ENCODE measurements around the gene CCR3.

CCR3 gene

GRCh38 chr3:46209053-46209452 lies 33.2 kb upstream of the CCR3 start:
- TF ChIP-seq CTCF (IDR thresholded peaks at IDR 0.05; ENCODE audit: low read depth, low read length, missing control alignments) = no peak
- in situ Hi-C loops (cut with HindIII; ENCODE audit: low sequenced_read_pairs) = no loop called here
- no peak overlapping the region for H3K4me3 ChIP-seq (ENCODE audit: low read depth, low read length)
- DNase-seq (ENCODE audit: low read depth) = no peak

GRCh38 chr3:46209746-46210470 lies 32.4 kb upstream of the CCR3 start:
- TF ChIP-seq CTCF (IDR thresholded peaks at IDR 0.05; ENCODE audit: low read depth, low read length, missing control alignments) = no peak
- no peak overlapping the region for H3K4me3 ChIP-seq (ENCODE audit: low read depth, low read length)
- in situ Hi-C loops (cut with HindIII; ENCODE audit: low sequenced_read_pairs) = no loop called here
- no peak for DNase-seq (ENCODE audit: low read depth)

- H3K4me3 ChIP-seq (ENCODE audit: low read depth, low read length) = no peak overlapping the region
- in situ Hi-C loops (cut with HindIII; ENCODE audit: low sequenced_read_pairs) = no loop called here
- no peak for TF ChIP-seq CTCF (IDR thresholded peaks at IDR 0.05; ENCODE audit: low read depth, low read length, missing control alignments)
- no peak for DNase-seq (ENCODE audit: low read depth)
Observed at GRCh38 chr3:46212101-46212500, 30.2 kb upstream of the CCR3 start.

- in situ Hi-C loops (cut with HindIII; ENCODE audit: low sequenced_read_pairs) = no loop called here
- H3K4me3 ChIP-seq (ENCODE audit: low read depth, low read length) = no peak overlapping the region
- TF ChIP-seq CTCF (IDR thresholded peaks at IDR 0.05; ENCODE audit: low read depth, low read length, missing control alignments) = no peak
- DNase-seq (ENCODE audit: low read depth) = no peak
Observed at GRCh38 chr3:46213201-46213600, 29.1 kb upstream of the CCR3 start.

GRCh38 chr3:46214751-46215352 lies 27.4 kb upstream of the CCR3 start:
- no peak for DNase-seq (ENCODE audit: low read depth)
- in situ Hi-C loops (cut with HindIII; ENCODE audit: low sequenced_read_pairs) = no loop called here
- TF ChIP-seq CTCF (IDR thresholded peaks at IDR 0.05; ENCODE audit: low read depth, low read length, missing control alignments) = no peak
- H3K4me3 ChIP-seq (ENCODE audit: low read depth, low read length) = no peak overlapping the region

- in situ Hi-C loops (cut with HindIII; ENCODE audit: low sequenced_read_pairs) = no loop called here
- TF ChIP-seq CTCF (IDR thresholded peaks at IDR 0.05; ENCODE audit: low read depth, low read length, missing control alignments) = no peak
- no peak for DNase-seq (ENCODE audit: low read depth)
Observed at GRCh38 chr3:46215810-46216414, 26.3 kb upstream of the CCR3 start.

More at GRCh38 chr3:46215810-46216414, 26.3 kb upstream of the CCR3 start:
- no peak overlapping the region for H3K4me3 ChIP-seq (ENCODE audit: low read depth, low read length)

Data from astrocyte of the cerebellum (primary cell).